CD4-positive, alpha-beta T cell treated with Interleukin-17A for 1 hour (primary cell): ENCODE measurements around the gene TMEM54.
"Not testable (repeated sequence)": the region's sequence is repeated elsewhere in the genome, so short reads cannot be mapped to it uniquely, and the experiment has no call there.

Source experiments
- DNase-seq: peaks from one replicate; pipeline ENCODE4 v3.0.0-alpha.2; 2020

TMEM54 gene

GRCh38 chr1:32918179-32918578 is 17.0 kb upstream of the TMEM54 start:
- no peak for DNase-seq

GRCh38 chr1:32917521-32917920 is 16.3 kb upstream of the TMEM54 start:
- DNase-seq = no peak

- no peak for DNase-seq
These were observed 14.8 kb upstream of the TMEM54 start for GRCh38 chr1:32915766-32916706.

GRCh38 chr1:32910319-32910718 is 9.1 kb upstream of the TMEM54 start:
- DNase-seq = no peak

- DNase-seq = no peak
These were observed 6.2 kb upstream of the TMEM54 start for GRCh38 chr1:32907435-32907834.

- DNase-seq = no peak
These were observed 5.5 kb upstream of the TMEM54 start for GRCh38 chr1:32906654-32907053.

GRCh38 chr1:32905588-32905987 is 4.4 kb upstream of the TMEM54 start:
- DNase-seq = not testable (repeated sequence)

GRCh38 chr1:32904797-32905196 is 3.6 kb upstream of the TMEM54 start:
- DNase-seq = no peak

GRCh38 chr1:32903991-32904785 is 3.0 kb upstream of the TMEM54 start:
- no peak for DNase-seq

- DNase-seq = no peak
These were observed 1.3 kb upstream of the TMEM54 start for GRCh38 chr1:32902535-32902920.

- no peak for DNase-seq
These were observed 790 bp upstream of the TMEM54 start for GRCh38 chr1:32901823-32902534.

- no peak for DNase-seq
These were observed 726 bp downstream of the TMEM54 start for GRCh38 chr1:32900371-32900955.

- DNase-seq = no peak
These were observed 1.4 kb downstream of the TMEM54 start for GRCh38 chr1:32899586-32900296.

GRCh38 chr1:32898958-32899357 is 2.2 kb downstream of the TMEM54 start:
- no peak for DNase-seq

- no peak for DNase-seq
These were observed 3.1 kb downstream of the TMEM54 start for GRCh38 chr1:32898056-32898455.

GRCh38 chr1:32897082-32898049 is 3.8 kb downstream of the TMEM54 start:
- no peak for DNase-seq

- DNase-seq = no peak
These were observed 4.7 kb downstream of the TMEM54 start for GRCh38 chr1:32896451-32896850.

- DNase-seq = no peak
These were observed 5.6 kb downstream of the TMEM54 start for GRCh38 chr1:32895325-32896215.

GRCh38 chr1:32894681-32895080 is 6.5 kb downstream of the TMEM54 start:
- DNase-seq = no peak
